Retinal pigment epithelial cell (primary cell): Measurements from ENCODE around the gene OR6B3.

ENCODE experiments used
- DNase-seq: peaks from one replicate; pipeline ENCODE4 v3.0.0-alpha.2; 2010; ENCODE audit warnings: low read depth
- H3K4me3 ChIP-seq: 2 replicates; pipeline ENCODE4 v1.5.1; 2011; ENCODE audit warnings: mild to moderate bottlenecking, low read length, control low read depth, moderate library complexity
- TF ChIP-seq, protein P1 (sequence below): conservative IDR thresholded peaks from 2 replicates; pipeline ENCODE4 v1.5.1; 2011; ENCODE audit warnings: low read depth, low read length, control low read depth, inconsistent platforms

OR6B3 gene

DNA sequence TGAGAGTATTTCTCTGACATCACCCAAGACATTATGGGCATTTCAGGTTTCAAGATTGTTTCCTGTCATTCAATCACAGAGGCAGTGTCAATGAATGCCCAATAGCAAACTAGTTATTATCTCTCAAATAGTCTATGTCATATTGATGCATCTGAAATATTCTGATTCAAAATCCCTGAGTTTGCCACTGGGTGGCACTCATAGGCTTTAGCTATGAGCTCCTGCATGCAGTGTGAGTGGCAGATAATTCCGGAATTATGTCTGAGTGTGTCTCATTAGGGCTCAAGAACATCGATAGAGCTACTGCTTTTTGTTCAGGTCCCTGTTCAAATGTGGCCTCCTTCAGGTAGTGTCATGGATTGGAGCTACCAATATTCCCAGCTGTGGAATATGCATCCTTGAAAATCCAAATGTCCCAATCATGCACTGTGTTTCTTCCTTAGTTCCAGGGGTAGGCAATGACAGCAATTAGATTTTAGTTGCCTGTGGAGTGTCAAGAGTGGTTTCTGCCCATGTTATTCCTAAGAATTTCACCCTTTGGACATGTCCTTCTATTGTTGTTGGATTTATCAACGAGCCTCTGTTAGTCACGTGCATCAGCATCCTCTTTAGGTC lies 7.8 kb upstream of the OR6B3 start:
- H3K4me3 ChIP-seq = no peak overlapping the region
- TF ChIP-seq, protein P1, sequence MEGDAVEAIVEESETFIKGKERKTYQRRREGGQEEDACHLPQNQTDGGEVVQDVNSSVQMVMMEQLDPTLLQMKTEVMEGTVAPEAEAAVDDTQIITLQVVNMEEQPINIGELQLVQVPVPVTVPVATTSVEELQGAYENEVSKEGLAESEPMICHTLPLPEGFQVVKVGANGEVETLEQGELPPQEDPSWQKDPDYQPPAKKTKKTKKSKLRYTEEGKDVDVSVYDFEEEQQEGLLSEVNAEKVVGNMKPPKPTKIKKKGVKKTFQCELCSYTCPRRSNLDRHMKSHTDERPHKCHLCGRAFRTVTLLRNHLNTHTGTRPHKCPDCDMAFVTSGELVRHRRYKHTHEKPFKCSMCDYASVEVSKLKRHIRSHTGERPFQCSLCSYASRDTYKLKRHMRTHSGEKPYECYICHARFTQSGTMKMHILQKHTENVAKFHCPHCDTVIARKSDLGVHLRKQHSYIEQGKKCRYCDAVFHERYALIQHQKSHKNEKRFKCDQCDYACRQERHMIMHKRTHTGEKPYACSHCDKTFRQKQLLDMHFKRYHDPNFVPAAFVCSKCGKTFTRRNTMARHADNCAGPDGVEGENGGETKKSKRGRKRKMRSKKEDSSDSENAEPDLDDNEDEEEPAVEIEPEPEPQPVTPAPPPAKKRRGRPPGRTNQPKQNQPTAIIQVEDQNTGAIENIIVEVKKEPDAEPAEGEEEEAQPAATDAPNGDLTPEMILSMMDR = peak; percentile 74
- DNase-seq = no peak

DNA sequence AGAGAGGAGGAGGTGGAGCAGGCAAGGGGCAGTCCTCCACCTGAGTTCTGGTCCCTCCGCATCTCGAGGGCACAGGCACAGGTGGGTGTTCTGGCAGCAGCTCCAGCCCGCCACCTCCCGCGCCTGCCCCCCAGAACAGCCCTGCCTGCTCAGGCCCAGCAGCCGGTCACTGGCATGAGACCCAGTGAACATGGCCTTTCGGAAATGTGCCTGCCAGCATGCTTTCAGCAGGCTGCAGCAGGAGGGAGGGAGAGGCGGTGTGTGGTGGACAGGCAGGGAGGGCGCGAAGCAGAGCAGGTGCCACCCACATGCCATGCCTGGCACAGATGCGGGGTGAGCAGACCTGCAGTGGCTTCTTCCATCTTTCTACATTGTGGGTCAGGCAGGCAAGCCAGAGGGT lies 3.4 kb upstream of the OR6B3 start:
- no peak overlapping the region for H3K4me3 ChIP-seq
- TF ChIP-seq, protein P1 = no peak
- no peak for DNase-seq

DNA sequence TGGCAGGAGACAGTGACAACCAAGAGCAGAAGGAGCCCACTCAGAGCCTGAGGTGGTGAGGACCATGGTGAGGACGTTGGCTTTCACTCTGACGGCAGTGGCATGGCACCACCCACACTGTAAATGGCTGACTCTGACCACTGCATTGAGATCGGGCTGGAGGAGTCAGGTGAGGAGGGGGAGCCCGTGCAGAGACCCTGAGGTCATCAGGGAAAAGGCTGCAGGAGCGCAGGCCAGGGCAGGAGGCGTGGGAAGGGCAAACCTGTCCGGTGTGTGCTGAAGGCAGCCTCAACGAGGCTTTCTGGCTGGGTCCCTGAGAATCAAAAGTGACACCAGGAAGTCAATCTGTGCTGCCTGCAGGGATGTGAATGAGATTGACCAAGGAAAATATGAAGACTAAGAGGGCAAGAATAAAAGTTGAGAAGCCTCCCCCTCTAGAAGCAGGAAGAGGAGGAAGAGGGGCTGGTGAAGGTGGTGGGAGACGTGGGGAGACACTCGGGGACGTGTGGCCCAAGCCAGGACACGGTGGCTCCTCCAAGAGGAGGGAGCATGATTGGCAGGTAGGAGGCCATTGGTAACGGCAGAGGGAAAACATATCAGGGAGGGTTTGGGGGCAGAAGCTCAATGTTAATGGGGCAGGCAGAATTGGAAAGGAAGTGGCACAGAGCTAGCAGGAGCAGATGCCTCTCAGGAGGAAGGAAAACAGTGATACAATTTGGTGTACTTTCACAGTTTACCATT lies 2.0 kb upstream of the OR6B3 start:
- no peak for DNase-seq
- TF ChIP-seq, protein P1 = no peak
- H3K4me3 ChIP-seq = no peak overlapping the region

DNA sequence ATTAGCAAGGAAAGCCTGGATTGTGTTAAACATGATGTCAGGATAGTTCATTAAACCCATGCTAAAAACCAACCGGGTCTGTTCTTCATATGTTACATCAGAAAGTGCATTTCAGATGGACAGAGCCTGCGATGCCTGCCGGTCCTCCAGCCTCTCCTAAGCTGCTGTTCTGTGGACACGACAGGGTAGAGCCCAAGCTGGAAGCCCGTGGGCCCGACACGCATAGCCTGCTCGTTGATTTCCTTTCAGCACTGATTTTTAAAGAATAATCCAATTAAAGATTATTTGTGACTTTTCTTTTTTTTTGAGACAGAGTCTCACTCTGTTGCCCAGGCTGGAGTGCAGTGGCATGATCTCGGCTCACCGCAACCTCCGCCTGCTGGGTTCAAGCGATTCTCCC lies 797 bp downstream of the OR6B3 start:
- TF ChIP-seq, protein P1 = no peak
- no peak overlapping the region for H3K4me3 ChIP-seq
- no peak for DNase-seq

DNA sequence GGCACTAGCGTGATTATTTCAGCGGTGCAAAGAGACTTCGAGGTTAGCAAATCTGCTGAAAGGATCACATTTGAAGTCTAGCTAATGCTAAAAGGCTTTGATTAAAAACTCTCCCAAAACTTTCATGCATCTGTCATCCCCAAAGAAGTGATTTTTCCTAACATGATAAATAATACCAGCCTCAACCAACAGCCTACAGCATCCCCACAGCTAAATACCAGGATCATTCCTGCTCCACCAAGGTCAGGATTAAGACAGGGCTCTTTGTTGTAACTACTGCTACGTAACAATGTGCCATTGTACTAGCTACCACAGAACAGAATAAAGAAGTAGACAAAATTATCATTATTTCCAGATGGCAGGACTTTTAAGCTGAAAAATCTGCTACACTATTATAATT lies 1.6 kb downstream of the OR6B3 start:
- TF ChIP-seq, protein P1 = no peak
- no peak for DNase-seq
- H3K4me3 ChIP-seq = no peak overlapping the region

DNA sequence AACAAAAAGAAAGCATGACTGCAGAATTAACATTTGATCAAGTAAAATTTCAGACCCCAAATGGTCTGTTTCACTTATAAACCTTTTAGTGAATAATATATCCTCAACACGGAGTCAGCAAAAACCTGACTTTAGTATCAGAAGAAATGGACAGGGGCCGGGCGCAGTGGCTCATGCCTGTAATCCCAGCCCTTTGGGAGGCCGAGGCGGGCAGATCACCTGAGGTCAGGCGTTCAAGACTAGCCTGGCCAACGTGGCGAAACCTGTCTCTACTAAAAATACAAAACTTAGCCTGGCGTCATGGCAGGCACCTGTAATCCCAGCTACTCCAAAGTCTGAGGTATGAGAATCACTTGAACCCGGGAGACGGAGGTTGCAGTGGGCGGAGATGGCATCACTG lies 3.0 kb downstream of the OR6B3 start:
- no peak for DNase-seq
- no peak overlapping the region for H3K4me3 ChIP-seq
- TF ChIP-seq, protein P1 = no peak

DNA sequence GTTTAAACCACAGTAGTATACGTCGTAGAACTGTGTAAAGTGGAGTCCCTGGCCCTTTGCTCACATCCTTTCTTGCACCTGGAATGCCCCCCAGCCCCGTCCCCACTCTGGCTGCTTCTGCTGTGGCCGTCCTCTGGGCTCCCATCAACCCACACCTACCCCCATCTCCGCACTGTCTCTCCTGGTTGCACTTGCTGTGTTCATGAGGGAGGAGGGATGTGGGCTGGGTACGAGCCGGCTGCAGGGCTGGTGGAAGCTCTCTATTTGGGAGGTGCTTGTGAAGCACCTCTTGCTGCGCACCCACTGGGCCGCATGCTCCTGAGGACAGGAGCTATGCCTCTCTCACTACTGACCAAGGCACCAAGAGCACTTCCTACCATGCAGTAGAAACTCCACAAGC lies 5.1 kb downstream of the OR6B3 start:
- no peak for DNase-seq
- H3K4me3 ChIP-seq = no peak overlapping the region

More for the DNA sequence above, 5.1 kb downstream of the OR6B3 start:
- TF ChIP-seq, protein P1 = no peak
